ENCODE data around the gene CRYBB3.
"Not testable (repeated sequence)": the region's sequence is repeated elsewhere in the genome, so short reads cannot be mapped to it uniquely, and the experiment has no call there.

CRYBB3 gene

GRCh38 chr22:25232301-25232700, 32.6 kb downstream of the CRYBB3 start:
- no peak for FAIRE-seq
- DNase-seq (ENCODE audit: insufficient read length, low spot score): no peak
- no peak for TF ChIP-seq CTCF (IDR thresholded peaks at IDR 0.05; ENCODE audit: insufficient read depth, missing control alignments)

- FAIRE-seq; DNase-seq (ENCODE audit: insufficient read length, low spot score): not testable (repeated sequence)
These were observed 34.0 kb downstream of the CRYBB3 start for GRCh38 chr22:25233706-25234105.

- DNase-seq (ENCODE audit: insufficient read length, low spot score) (peak; percentile 99), FAIRE-seq (no peak)
- TF ChIP-seq CTCF (IDR thresholded peaks at IDR 0.05; ENCODE audit: insufficient read depth, missing control alignments): peak; percentile 76
These were observed 36.1 kb downstream of the CRYBB3 start for GRCh38 chr22:25235547-25236290.

GRCh38 chr22:25236417-25236816, 36.8 kb downstream of the CRYBB3 start:
- no peak for FAIRE-seq
- no peak for TF ChIP-seq CTCF (IDR thresholded peaks at IDR 0.05; ENCODE audit: insufficient read depth, missing control alignments)
- no peak for DNase-seq (ENCODE audit: insufficient read length, low spot score)

- no peak for FAIRE-seq
These were observed 37.8 kb downstream of the CRYBB3 start for GRCh38 chr22:25237503-25237902.

GRCh38 chr22:25238058-25238457, 38.4 kb downstream of the CRYBB3 start:
- not testable (repeated sequence) for FAIRE-seq; DNase-seq (ENCODE audit: insufficient read length, low spot score)

More at GRCh38 chr22:25237503-25237902, 37.8 kb downstream of the CRYBB3 start:
- no peak for DNase-seq (ENCODE audit: insufficient read length, low spot score)
- no peak for TF ChIP-seq CTCF (IDR thresholded peaks at IDR 0.05; ENCODE audit: insufficient read depth, missing control alignments)

- DNase-seq (ENCODE audit: insufficient read length, low spot score); FAIRE-seq: not testable (repeated sequence)
These were observed 55.5 kb downstream of the CRYBB3 start for GRCh38 chr22:25255169-25255568.

All from D721Med (cell line).